Endodermal cell (in vitro differentiated cells): ENCODE results near the gene SEMA5B. TPM values are rescaled to one million over a fixed set of nuclear protein-coding genes. Genes with fewer than 3 reads are reported as not detected.
A peak's percentile ranks its signal among the peaks of the same experiment; 100 is the strongest.

Experiments
- DNase-seq: peaks from one replicate; pipeline ENCODE4 v3.0.0-alpha.2; 2017
- H3K27ac ChIP-seq: 2 replicates; pipeline ENCODE4 v1.5.1; 2013; ENCODE audit warnings: mild to moderate bottlenecking, low read depth, low read length, moderate library complexity
- H3K27me3 ChIP-seq: 2 replicates; pipeline ENCODE4 v1.6.1; 2013; ENCODE audit warnings: mild to moderate bottlenecking, low read length, moderate library complexity; ENCODE audit not compliant: insufficient read depth, control insufficient read depth, poor library complexity, severe bottlenecking
- H3K36me3 ChIP-seq: 2 replicates; pipeline ENCODE4 v1.7.0; 2013; ENCODE audit warnings: mild to moderate bottlenecking, low read length, moderate library complexity; ENCODE audit not compliant: control insufficient read depth, insufficient read depth
- H3K4me1 ChIP-seq: one replicate; pipeline ENCODE4 v1.7.0; 2013; ENCODE audit warnings: low read length; ENCODE audit not compliant: control insufficient read depth, insufficient read depth
- H3K4me3 ChIP-seq: 2 replicates; pipeline ENCODE4 v1.5.1; 2013; ENCODE audit warnings: mild to moderate bottlenecking, low read length, moderate library complexity
- H3K9ac ChIP-seq: 2 replicates; pipeline ENCODE4 v1.6.1; 2013; ENCODE audit warnings: mild to moderate bottlenecking, low read length, moderate library complexity; ENCODE audit not compliant: poor library complexity, severe bottlenecking; ENCODE audit errors: extremely low read depth
- H3K9me3 ChIP-seq: 2 replicates; pipeline ENCODE4 v1.6.1; 2013; ENCODE audit warnings: mild to moderate bottlenecking, low read length, moderate library complexity; ENCODE audit not compliant: control insufficient read depth
- H3K27ac Mint-ChIP-seq: 2 replicates; pipeline ENCODE4 v1.8.0; 2020; ENCODE audit warnings: mixed read lengths
- H3K27me3 Mint-ChIP-seq: 2 replicates; pipeline ENCODE4 v1.8.0; 2021; ENCODE audit warnings: mild to moderate bottlenecking, mixed read lengths; ENCODE audit not compliant: insufficient read depth
- H3K36me3 Mint-ChIP-seq: 2 replicates; pipeline ENCODE4 v1.8.0; 2020; ENCODE audit warnings: low read depth, mixed read lengths
- H3K4me1 Mint-ChIP-seq: 2 replicates; pipeline ENCODE4 v1.8.0; 2020; ENCODE audit warnings: mixed read lengths
- H3K4me3 Mint-ChIP-seq: 2 replicates; pipeline ENCODE4 v1.8.0; 2020; ENCODE audit warnings: mild to moderate bottlenecking, moderate library complexity, mixed read lengths
- H3K9me3 Mint-ChIP-seq: 2 replicates; pipeline ENCODE4 v1.8.0; 2020; ENCODE audit warnings: mild to moderate bottlenecking, mixed read lengths
- CTCF ChIP-seq: fragments of 200-600 bp; sonication (generic); conservative IDR thresholded peaks from 2 replicates; pipeline ENCODE4 v1.5.0; 2021; ENCODE audit warnings: antibody characterized with exemption, mild to moderate bottlenecking
- WGBS, 2 experiments: methylation state at CpG; one replicate each; pipeline versions ENCODE4 v1.1.5 to v1.1.7; 2013; ENCODE audit warnings: missing lambda C conversion rate in 2 of 2, mixed read lengths in 1 of 2; ENCODE audit not compliant: insufficient coverage in 1 of 2, insufficient read length in 1 of 2; 5-methylcytosine and 5-hydroxymethylcytosine counted together
- total RNA-seq, 2 donors: library from RNA; stranded (reverse); fragmentation: NEBNext Ultra II Directional in 1 of 2; extraction: Animal tissue kit (Norgen Biotek cat#: 25700) in 1 of 2; gene quantifications; 2 replicates in 1 of 2; 3 replicates in 1 of 2; pipeline ENCODE4 v1.2.1, GENCODE V29; 2021

SEMA5B gene
- total RNA-seq, 2 donors from 2014 or later: 37.3 to 45.8 TPM

- WGBS, 2 experiments: 86 to 94% methylated on average over 5 to 8 of the region's 8 CpGs
- no peak for TF ChIP-seq CTCF
- Mint-ChIP-seq H3K4me3 (no peak overlapping the region), H3K27ac (peak overlapping the region; percentile 80), H3K27me3 (peaks cover 4% of the 10 kb centered on the region), H3K36me3 (no peaks in the 10 kb centered on the region), H3K9me3 (no peaks in the 10 kb centered on the region), H3K4me1 (peaks cover 65% of the 10 kb centered on the region)
- peaks cover 28% of the 10 kb centered on the region for H3K4me1 ChIP-seq
- no peak for DNase-seq
- no peaks in the 10 kb centered on the region for H3K27me3 ChIP-seq
- no peak overlapping the region for H3K4me3 ChIP-seq
- no peaks in the 10 kb centered on the region for H3K9me3 ChIP-seq
- peak overlapping the region; percentile 85 for H3K27ac ChIP-seq
- H3K36me3 ChIP-seq: no peaks in the 10 kb centered on the region
- H3K9ac ChIP-seq: no peak overlapping the region
Measured at GRCh38 chr3:122979211-122979610, 48.4 kb downstream of the SEMA5B start.

- no peak for DNase-seq
- no peaks in the 10 kb centered on the region for H3K36me3 Mint-ChIP-seq
- H3K27ac Mint-ChIP-seq: peak overlapping the region; percentile 80
Measured at GRCh38 chr3:122978569-122978968, 49.0 kb downstream of the SEMA5B start.

GRCh38 chr3:122977746-122978466, 49.7 kb downstream of the SEMA5B start:
- Histone ChIP-seq H3K4me3 (no peak overlapping the region), H3K36me3 (no peaks in the 10 kb centered on the region), H3K4me1 (peaks cover 30% of the 10 kb centered on the region), H3K27me3 (no peaks in the 10 kb centered on the region), H3K27ac (peak overlapping the region; percentile 85), H3K9me3 (no peaks in the 10 kb centered on the region), H3K9ac (no peak overlapping the region)
- peaks cover 67% of the 10 kb centered on the region for H3K4me1 Mint-ChIP-seq
- peak overlapping the region; percentile 80 for H3K27ac Mint-ChIP-seq
- WGBS, 2 experiments: 64 to 70% methylated on average over 13 to 14 of the region's 14 CpGs
- DNase-seq: peak; percentile 83
- no peaks in the 10 kb centered on the region for H3K9me3 Mint-ChIP-seq
- TF ChIP-seq CTCF: no peak
- no peak overlapping the region for H3K4me3 Mint-ChIP-seq
- H3K36me3 Mint-ChIP-seq: no peaks in the 10 kb centered on the region
- H3K27me3 Mint-ChIP-seq: peaks cover 4% of the 10 kb centered on the region

More at GRCh38 chr3:122978569-122978968, 49.0 kb downstream of the SEMA5B start:
- Histone ChIP-seq H3K9me3 (no peaks in the 10 kb centered on the region), H3K9ac (no peak overlapping the region), H3K27ac (peak overlapping the region; percentile 85), H3K4me3 (no peak overlapping the region), H3K4me1 (peaks cover 30% of the 10 kb centered on the region), H3K27me3 (no peaks in the 10 kb centered on the region), H3K36me3 (no peaks in the 10 kb centered on the region)
- 87 to 92% methylated on average over 6 of the region's 6 CpGs for WGBS, 2 experiments
- peaks cover 64% of the 10 kb centered on the region for H3K4me1 Mint-ChIP-seq
- no peak overlapping the region for H3K4me3 Mint-ChIP-seq
- TF ChIP-seq CTCF: no peak
- peaks cover 4% of the 10 kb centered on the region for H3K27me3 Mint-ChIP-seq
- H3K9me3 Mint-ChIP-seq: no peaks in the 10 kb centered on the region
